Measurements from ENCODE around the gene FBLN1.
A peak's percentile ranks its signal among the peaks of the same experiment; 100 is the strongest.

The FBLN1 gene

DNA sequence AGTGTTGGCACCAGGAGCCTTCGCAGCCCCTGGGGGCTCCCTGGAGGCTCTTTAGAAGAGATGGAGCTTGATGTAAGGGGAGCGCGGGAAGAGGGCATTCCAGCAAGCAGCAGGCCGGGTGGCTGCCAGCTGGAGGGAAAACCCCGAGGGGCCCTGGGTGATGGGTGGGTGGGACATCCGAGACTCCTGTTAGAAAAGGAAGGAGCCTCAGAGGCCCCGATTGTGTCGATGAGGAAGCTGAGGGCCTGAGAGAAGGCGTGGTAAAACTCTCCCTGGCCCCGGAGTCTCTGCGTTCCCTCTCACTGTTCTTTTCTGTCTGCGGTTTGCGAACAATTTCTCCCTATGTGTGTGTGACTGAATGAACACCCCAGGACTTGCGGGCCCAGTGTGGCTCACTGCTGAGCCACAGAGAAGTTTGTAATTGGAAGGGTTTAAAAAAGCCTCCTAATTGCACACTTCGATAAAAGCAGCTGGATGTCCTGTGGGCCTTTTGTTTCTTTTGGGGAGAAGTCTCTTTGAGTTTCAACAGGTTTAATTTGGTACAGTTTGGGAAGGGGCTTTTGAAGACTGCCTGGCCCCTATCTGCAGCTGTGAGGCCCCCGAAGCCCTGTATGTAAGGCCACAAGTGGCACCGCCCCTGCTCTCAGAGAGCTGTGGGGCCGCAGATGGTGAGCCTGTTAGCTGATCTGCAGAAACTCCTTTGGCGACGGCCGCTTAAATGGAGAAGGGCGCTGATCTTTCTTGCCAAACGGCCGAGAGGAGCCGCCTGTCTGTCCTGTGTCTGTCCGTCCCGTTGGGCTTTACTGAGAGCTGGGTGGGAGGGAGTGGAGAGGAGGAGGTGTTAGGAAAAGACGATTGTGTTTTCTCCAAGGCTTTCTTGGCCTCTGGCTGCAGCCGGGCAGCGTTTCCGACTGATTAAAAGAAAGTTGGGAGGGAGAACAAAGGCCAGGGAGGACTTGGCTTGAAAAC lies 2.0 kb downstream of the FBLN1 start:
- peak; percentile 34 for DNase-seq (ENCODE audit: low read depth)

DNA sequence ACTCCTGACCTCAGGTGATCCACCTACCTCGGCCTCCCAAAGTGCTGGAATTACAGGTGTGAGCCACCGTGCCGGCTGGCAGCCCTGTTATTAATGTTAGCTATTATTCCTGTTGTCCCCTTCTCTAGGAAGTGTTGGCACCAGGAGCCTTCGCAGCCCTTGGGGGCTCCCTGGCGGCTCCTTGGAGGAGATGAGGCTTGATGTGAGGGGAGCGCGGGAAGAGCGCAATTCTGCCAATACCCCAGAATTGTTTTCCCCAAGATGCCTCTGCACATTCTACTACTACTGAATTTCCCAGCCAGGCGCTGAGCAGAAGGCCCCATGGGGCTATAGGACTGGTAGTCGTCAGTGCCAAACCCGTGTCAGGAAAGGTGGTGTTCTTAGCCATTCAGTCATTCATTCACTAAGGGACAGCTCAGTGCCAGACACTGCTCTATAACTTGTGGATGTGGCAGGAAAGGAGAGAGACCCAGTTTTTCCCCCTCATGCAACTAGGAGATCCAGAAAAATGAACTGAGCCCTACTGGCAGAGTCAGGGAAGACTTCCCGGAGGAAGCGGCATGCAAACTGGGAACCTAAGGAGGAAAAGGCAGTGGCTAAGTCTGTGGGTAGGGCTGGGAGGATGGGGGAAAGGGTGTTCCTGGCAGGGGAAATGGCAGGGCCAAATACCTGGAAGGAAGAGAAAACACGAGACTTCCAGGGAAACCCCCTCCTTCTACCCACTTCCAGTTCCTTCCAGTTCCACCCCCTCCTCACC lies 3.5 kb downstream of the FBLN1 start:
- DNase-seq (ENCODE audit: low read depth): no peak

- no peak for DNase-seq (ENCODE audit: low read depth)
These were observed 4.2 kb downstream of the FBLN1 start for GRCh38 chr22:45506816-45507360.

- no peak for DNase-seq (ENCODE audit: low read depth)
These were observed 5.1 kb downstream of the FBLN1 start for GRCh38 chr22:45507798-45508197.

DNA sequence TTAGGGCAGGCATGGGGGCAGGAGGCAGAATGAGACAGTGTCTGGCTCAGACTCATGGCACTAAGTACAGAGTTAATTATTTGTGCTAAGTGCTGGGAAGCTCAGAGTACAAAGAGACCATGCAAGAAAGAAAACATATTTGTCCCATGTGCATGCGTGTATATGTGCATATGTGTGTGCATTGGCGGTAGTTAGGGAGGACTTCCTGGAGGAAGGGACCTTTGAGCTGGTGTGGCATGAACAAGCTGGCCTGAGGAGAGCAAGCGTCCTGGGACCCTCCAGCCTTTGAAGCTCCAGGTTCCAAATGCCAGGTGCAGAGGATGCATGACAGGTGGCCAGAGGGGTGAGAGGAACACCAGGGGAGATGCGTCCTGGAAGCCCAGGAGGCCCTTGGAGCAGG lies 6.1 kb downstream of the FBLN1 start:
- DNase-seq (ENCODE audit: low read depth): no peak

DNA sequence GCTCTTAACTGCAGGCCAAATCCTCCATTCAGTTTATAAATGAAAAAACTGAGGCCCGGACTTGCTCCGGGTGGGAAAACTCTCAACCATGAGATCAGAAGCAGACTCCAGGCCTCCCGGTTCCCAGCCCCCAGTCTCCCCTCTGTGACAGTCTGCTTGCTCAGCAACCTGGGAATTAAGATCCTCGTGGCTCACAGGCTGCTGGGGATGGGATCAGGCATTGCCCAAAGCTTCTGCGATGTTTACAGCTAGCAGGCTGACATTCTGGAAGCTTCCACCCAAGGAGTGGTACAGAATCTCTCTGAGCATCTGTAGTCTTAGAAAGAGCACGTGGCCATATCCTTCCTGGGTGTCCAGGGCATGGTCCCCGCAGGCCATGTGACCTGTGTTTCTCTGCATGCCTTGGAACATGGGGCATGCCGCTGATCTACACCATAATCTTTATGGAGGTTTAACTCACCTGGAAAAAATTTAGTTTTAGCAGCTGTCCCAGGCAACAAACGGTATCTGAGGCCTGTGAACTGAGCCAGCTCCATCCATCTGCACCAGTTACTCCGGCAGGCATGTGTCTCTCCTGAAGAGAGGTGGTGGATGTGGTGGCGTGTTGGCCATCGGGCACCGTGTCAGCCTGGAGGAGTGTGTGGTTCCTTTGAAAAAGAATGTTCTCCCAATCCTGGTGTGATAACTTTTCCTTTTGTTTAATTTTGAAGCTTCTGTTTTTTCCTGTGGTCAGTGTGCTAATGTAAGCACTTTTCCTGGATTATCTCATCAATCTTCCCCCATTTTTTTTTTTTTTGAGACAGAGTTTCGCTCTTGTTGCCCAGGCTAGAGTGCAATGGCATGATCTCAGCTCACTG lies 7.9 kb downstream of the FBLN1 start:
- no peak for DNase-seq (ENCODE audit: low read depth)

DNA sequence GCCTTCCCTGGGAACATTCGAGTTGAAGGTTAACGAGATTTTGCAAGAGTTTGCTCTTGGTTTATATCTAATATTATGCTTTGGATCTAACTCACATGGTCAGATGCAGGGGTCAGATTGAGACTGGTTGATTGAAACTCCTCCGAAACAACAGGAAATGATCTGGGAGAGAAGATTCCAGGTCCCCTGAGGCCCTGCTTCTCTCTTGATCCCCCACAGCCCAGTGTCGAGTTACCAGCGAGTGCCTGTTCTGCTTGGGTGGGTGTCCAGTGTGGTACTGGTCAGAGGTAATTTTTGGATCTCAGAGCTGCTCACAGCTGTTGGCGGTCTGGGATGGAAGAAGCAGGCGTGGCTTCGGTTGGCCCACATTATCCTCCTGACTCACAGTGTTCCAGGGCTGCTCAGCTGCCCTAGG lies 9.2 kb downstream of the FBLN1 start:
- peak; percentile 82 for DNase-seq (ENCODE audit: low read depth)

GRCh38 chr22:45512363-45512762 lies 9.7 kb downstream of the FBLN1 start:
- no peak for DNase-seq (ENCODE audit: low read depth)

- no peak for DNase-seq (ENCODE audit: low read depth)
These were observed 13.0 kb downstream of the FBLN1 start for GRCh38 chr22:45515676-45516075.

GRCh38 chr22:45516163-45516562 lies 13.5 kb downstream of the FBLN1 start:
- DNase-seq (ENCODE audit: low read depth): no peak

- DNase-seq (ENCODE audit: low read depth): peak; percentile 54
These were observed 14.4 kb downstream of the FBLN1 start for GRCh38 chr22:45516923-45517675.

- DNase-seq (ENCODE audit: low read depth): no peak
These were observed 15.5 kb downstream of the FBLN1 start for GRCh38 chr22:45518136-45518535.

DNA sequence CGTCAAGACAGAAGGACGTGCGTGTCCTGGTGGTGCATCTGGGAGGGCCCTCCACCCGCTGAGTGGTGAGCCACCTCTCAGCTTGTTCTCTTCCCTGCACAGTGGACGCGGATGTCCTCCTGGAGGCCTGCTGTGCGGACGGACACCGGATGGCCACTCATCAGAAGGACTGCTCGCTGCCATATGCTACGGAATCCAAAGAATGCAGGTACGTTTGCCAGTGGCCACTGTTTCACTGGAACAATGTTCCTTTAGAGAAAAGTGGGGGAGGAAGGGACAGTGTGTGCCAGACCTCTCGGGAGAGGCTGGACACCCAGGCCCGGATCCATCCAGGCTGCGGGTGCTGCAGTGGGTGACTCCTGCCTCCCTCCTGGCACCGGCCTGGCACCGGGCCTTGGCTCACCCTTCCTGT lies 15.9 kb downstream of the FBLN1 start:
- DNase-seq (ENCODE audit: low read depth): no peak

DNA sequence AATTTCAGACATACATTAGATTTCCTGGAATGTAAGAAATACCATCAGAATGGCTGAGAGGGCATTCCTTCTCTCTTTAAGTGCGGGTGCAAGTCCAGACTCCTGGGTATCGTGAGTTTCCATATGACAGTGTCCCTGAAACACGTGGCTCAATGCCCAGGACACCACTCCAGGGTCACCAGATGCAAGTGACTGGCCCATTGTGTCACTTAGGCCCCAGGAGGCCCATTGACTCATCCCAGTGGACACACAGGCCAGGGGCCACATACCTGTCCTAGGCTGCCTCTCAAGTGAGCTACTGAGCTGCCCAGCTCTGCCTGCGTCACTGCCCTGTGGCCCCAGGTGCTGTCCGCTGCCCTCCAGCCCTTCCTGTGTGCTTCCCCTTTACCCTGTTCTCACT lies 18.5 kb downstream of the FBLN1 start:
- DNase-seq (ENCODE audit: low read depth): no peak

GRCh38 chr22:45522462-45522861 lies 19.8 kb downstream of the FBLN1 start:
- no peak for DNase-seq (ENCODE audit: low read depth)

- DNase-seq (ENCODE audit: low read depth): no peak
These were observed 21.5 kb downstream of the FBLN1 start for GRCh38 chr22:45524157-45524556.

DNA sequence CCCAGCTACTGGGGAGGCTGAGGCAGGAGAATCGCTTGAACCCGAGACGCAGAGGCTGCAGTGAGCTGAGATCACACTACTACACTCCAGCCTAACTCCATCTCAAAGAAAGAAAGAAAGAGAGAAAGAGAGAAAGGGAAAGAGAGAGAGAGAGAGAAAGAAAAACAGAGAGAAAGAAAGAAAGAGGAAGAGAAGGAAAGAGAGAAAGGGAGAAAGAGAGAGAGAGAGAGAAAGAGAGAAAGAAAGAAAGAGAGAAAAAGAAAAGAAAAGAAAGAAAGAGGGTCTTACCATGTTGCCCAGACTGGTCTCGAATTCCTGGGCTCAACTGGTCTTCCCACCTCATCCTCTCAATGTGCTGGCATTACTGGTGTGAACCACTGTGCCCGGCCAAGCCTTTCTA lies 22.3 kb downstream of the FBLN1 start:
- DNase-seq (ENCODE audit: low read depth): no peak

GRCh38 chr22:45525480-45525879 lies 22.8 kb downstream of the FBLN1 start:
- DNase-seq (ENCODE audit: low read depth): no peak

GRCh38 chr22:45526281-45526680 lies 23.6 kb downstream of the FBLN1 start:
- no peak for DNase-seq (ENCODE audit: low read depth)

GRCh38 chr22:45526768-45527360 lies 24.2 kb downstream of the FBLN1 start:
- DNase-seq (ENCODE audit: low read depth): no peak

DNA sequence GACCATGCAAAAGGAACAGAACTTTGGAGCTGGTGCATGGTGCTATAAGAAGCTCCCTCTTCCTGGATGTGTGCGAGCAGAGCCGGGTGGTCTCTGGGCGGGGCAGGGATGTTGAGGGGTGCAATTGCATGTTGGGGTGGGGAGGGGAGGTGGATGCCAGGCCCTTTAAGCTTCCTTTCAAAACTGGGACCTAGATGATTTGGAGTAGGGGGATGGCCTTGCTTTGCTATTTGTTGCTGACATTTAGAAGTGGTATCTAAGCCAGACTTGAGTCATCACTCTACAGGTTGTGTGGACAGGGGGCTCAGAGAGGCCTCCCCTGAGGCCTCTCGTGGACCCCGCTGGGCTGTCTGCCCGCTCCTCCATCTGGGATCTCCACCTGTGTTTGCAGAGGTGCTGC lies 24.8 kb downstream of the FBLN1 start:
- DNase-seq (ENCODE audit: low read depth): no peak

All from non-pigmented ciliary epithelial cell (primary cell).